CD4-positive, alpha-beta T cell treated with Interleukin-17A for 4 hours (primary cell): Measurements from ENCODE around the gene ATF7IP2.
"Not testable (repeated sequence)": the region's sequence is repeated elsewhere in the genome, so short reads cannot be mapped to it uniquely, and the experiment has no call there.

Experiments
- DNase-seq: peaks from one replicate; pipeline ENCODE4 v3.0.0-alpha.2; 2020; ENCODE audit warnings: mixed read lengths

ATF7IP2 gene

GRCh38 chr16:10465821-10466220 is 80.0 kb downstream of the ATF7IP2 start:
- no peak for DNase-seq

- DNase-seq: no peak
Measured at GRCh38 chr16:10466313-10466712, 80.5 kb downstream of the ATF7IP2 start.

- DNase-seq: no peak
Measured at GRCh38 chr16:10466861-10467260, 81.0 kb downstream of the ATF7IP2 start.

- DNase-seq: not testable (repeated sequence)
Measured at GRCh38 chr16:10476636-10477035, 90.8 kb downstream of the ATF7IP2 start.

GRCh38 chr16:10480151-10480550 is 94.3 kb downstream of the ATF7IP2 start:
- no peak for DNase-seq

GRCh38 chr16:10485159-10485558 is 99.3 kb downstream of the ATF7IP2 start:
- DNase-seq: no peak

- DNase-seq: no peak
Measured at GRCh38 chr16:10485698-10486382, 100.0 kb downstream of the ATF7IP2 start.

GRCh38 chr16:10490141-10490540 is 104.3 kb downstream of the ATF7IP2 start:
- no peak for DNase-seq

- DNase-seq: no peak
Measured at GRCh38 chr16:10493276-10493675, 107.4 kb downstream of the ATF7IP2 start.

GRCh38 chr16:10494343-10495030 is 108.6 kb downstream of the ATF7IP2 start:
- no peak for DNase-seq

GRCh38 chr16:10495031-10495345 is 109.1 kb downstream of the ATF7IP2 start:
- no peak for DNase-seq

- no peak for DNase-seq
Measured at GRCh38 chr16:10497132-10498101, 111.6 kb downstream of the ATF7IP2 start.

- DNase-seq: no peak
Measured at GRCh38 chr16:10500582-10500981, 114.7 kb downstream of the ATF7IP2 start.

- DNase-seq: no peak
Measured at GRCh38 chr16:10501016-10501607, 115.3 kb downstream of the ATF7IP2 start.

GRCh38 chr16:10502776-10503175 is 116.9 kb downstream of the ATF7IP2 start:
- no peak for DNase-seq

- DNase-seq: no peak
Measured at GRCh38 chr16:10504404-10504885, 118.6 kb downstream of the ATF7IP2 start.

GRCh38 chr16:10505286-10505685 is 119.4 kb downstream of the ATF7IP2 start:
- DNase-seq: not testable (repeated sequence)

GRCh38 chr16:10509534-10510025 is 123.7 kb downstream of the ATF7IP2 start:
- DNase-seq: peak; percentile 75

- DNase-seq: no peak
Measured at GRCh38 chr16:10510279-10510678, 124.4 kb downstream of the ATF7IP2 start.

GRCh38 chr16:10511829-10512228 is 126.0 kb downstream of the ATF7IP2 start:
- no peak for DNase-seq

GRCh38 chr16:10514369-10515055 is 128.7 kb downstream of the ATF7IP2 start:
- peak; percentile 60 for DNase-seq

- DNase-seq: no peak
Measured at GRCh38 chr16:10517868-10518267, 132.0 kb downstream of the ATF7IP2 start.
